K562 (cell line): ENCODE measurements around the gene ONECUT1.

Experiments
- AFF4 ChIP-seq: sonication (generic); formaldehyde crosslinking; IDR thresholded peaks from 2 replicates; pipeline ENCODE4 v1.8.0; 2023; ENCODE audit warnings: mild to moderate bottlenecking, missing genetic modification reagents
- CHD4 ChIP-seq: fragments of 200-600 bp; sonication (generic); IDR thresholded peaks from 3 replicates; pipeline ENCODE4 v1.6.1; 2012; ENCODE audit warnings: low read depth, mild to moderate bottlenecking, mixed read lengths, low read length, inconsistent platforms; ENCODE audit not compliant: insufficient read depth, insufficient replicate concordance, poor library complexity, severe bottlenecking
- CTCF ChIP-seq, 3 experiments: IDR thresholded peaks in 2 of 3; conservative IDR thresholded peaks in 1 of 3; 2 replicates each; pipeline ENCODE4 v1.5.1; 2011 to 2012; ENCODE audit warnings: low read length in 3 of 3, mild to moderate bottlenecking in 3 of 3, control low read depth in 2 of 3, improper control_type of control experiment in 1 of 3, inconsistent platforms in 1 of 3, low read depth in 1 of 3, mixed read lengths in 1 of 3, moderate library complexity in 1 of 3; ENCODE audit not compliant: insufficient read depth in 2 of 3
- FOSL1 ChIP-seq: fragments of 200-800 bp; sonication (Bioruptor generic); conservative IDR thresholded peaks from 2 replicates; pipeline ENCODE4 v1.6.1; 2016; ENCODE audit warnings: missing genetic modification characterization, missing compliant biosample characterization
- KAT7 ChIP-seq: sonication (generic); formaldehyde crosslinking; IDR thresholded peaks from 2 replicates; pipeline ENCODE4 v1.8.0; 2022; ENCODE audit warnings: missing genetic modification reagents, mild to moderate bottlenecking, borderline replicate concordance
- MITF ChIP-seq: IDR thresholded peaks from 2 replicates; pipeline ENCODE4 v1.6.1; 2014; ENCODE audit warnings: antibody characterized with exemption
- NFE2L1 ChIP-seq: fragments of 450-650 bp; IDR thresholded peaks from 2 replicates; pipeline ENCODE4 v1.6.1; 2016; ENCODE audit warnings: missing genetic modification characterization, low read depth, mild to moderate bottlenecking, missing compliant biosample characterization, moderate library complexity, borderline replicate concordance
- PHF8 ChIP-seq: fragments of 200-600 bp; sonication (generic); IDR thresholded peaks from 2 replicates; pipeline ENCODE4 v1.6.1; 2012; ENCODE audit warnings: mixed run types, mild to moderate bottlenecking, inconsistent platforms, low read length, moderate library complexity, borderline replicate concordance
- POLR2AphosphoS5 ChIP-seq: IDR thresholded peaks from 2 replicates; pipeline ENCODE4 v1.6.1; 2011; ENCODE audit warnings: mild to moderate bottlenecking, low read depth, low read length, moderate library complexity; ENCODE audit not compliant: control insufficient read depth, insufficient read depth
- RFX7 ChIP-seq: fragments of 250-450 bp; sonication (Bioruptor Pico); IDR thresholded peaks from 2 replicates; pipeline ENCODE4 v1.5.1; 2021; ENCODE audit warnings: mild to moderate bottlenecking
- SMAD3 ChIP-seq: fragments of 450-650 bp; formaldehyde crosslinking; conservative IDR thresholded peaks from 2 replicates; pipeline ENCODE4 v1.4.0; 2020; ENCODE audit warnings: mild to moderate bottlenecking
- ZFP1 ChIP-seq: fragments of 450-650 bp; formaldehyde crosslinking; IDR thresholded peaks from 2 replicates; pipeline ENCODE4 v1.4.0; 2020; ENCODE audit warnings: mild to moderate bottlenecking, mixed read lengths

GRCh38 chr15:52798529-52799101, 8.5 kb upstream of the ONECUT1 start:
- no peak for TF ChIP-seq POLR2AphosphoS5
- TF ChIP-seq CTCF (IDR thresholded peaks at IDR 0.05 in 2 of 3, conservative IDR thresholded peaks at IDR 0.05 in 1 of 3; ENCODE audit: insufficient read depth in 2 of 3, low read depth in 1 of 3, low read length in 3 of 3): no peak
- TF ChIP-seq CHD4: no peak
- TF ChIP-seq PHF8: no peak
- TF ChIP-seq SMAD3: no peak
- TF ChIP-seq RFX7 (CRISPR knock-in tag): no peak
- no peak for TF ChIP-seq ZFP1 (CRISPR knock-in tag)
- no peak for TF ChIP-seq NFE2L1 (tag)
- no peak for TF ChIP-seq FOSL1 (tag)
- TF ChIP-seq AFF4 (CRISPR knock-in tag): no peak
- TF ChIP-seq KAT7 (CRISPR knock-in tag): no peak
- TF ChIP-seq MITF: no peak
